Measurements from ENCODE around the gene IFNLR1.
A peak's percentile ranks its signal among the peaks of the same experiment; 100 is the strongest.

The IFNLR1 gene

GRCh38 chr1:24206083-24206464 is 19.0 kb upstream of the IFNLR1 start:
- H3K4me3 ChIP-seq (ENCODE audit: low read depth, low read length) = no peak overlapping the region
- no peak for DNase-seq (ENCODE audit: low read depth)
- TF ChIP-seq, protein P1, sequence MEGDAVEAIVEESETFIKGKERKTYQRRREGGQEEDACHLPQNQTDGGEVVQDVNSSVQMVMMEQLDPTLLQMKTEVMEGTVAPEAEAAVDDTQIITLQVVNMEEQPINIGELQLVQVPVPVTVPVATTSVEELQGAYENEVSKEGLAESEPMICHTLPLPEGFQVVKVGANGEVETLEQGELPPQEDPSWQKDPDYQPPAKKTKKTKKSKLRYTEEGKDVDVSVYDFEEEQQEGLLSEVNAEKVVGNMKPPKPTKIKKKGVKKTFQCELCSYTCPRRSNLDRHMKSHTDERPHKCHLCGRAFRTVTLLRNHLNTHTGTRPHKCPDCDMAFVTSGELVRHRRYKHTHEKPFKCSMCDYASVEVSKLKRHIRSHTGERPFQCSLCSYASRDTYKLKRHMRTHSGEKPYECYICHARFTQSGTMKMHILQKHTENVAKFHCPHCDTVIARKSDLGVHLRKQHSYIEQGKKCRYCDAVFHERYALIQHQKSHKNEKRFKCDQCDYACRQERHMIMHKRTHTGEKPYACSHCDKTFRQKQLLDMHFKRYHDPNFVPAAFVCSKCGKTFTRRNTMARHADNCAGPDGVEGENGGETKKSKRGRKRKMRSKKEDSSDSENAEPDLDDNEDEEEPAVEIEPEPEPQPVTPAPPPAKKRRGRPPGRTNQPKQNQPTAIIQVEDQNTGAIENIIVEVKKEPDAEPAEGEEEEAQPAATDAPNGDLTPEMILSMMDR (IDR thresholded peaks at IDR 0.05; ENCODE audit: insufficient read depth, low read depth, low read length, missing control alignments) = no peak

DNA sequence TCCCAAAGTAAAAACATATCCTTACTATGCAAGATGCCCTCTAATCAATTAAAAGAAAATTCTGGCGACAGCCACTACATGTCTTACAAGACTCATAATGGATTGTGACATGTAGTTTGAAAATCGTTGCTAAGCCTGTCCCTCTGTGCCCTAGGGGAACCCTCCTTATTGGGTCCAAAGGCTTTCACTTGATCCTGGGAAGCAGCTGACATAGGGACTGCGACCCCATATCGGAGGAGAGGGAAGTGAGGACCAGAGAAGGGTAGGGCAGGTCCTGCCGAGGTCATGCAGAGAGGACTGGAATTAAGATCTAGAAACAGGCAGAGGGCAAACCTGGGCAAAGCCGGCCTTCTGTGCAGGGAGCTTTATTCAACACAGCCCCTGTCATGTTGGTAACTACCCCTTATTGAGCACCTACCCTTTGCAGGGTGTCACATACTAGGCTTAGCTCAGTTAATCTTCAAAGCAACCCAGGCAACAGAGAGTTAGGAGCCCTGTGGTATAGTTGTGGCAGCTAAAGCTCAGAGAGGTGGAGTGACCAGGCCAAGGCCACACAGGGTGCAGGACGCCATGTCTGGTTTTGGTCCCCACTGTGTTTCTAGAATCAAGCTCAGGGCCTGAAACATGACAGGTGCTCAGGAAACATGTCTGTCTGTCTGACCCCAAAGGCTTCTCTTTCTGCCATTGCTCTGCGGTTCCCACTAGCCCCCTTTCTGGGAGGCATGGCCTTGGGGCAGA is 18.4 kb upstream of the IFNLR1 start:
- TF ChIP-seq, protein P1 (IDR thresholded peaks at IDR 0.05; ENCODE audit: insufficient read depth, low read depth, low read length, missing control alignments) = no peak
- no peak overlapping the region for H3K4me3 ChIP-seq (ENCODE audit: low read depth, low read length)
- no peak for DNase-seq (ENCODE audit: low read depth)

GRCh38 chr1:24204116-24204515 is 17.0 kb upstream of the IFNLR1 start:
- DNase-seq (ENCODE audit: low read depth) = no peak
- TF ChIP-seq, protein P1 (IDR thresholded peaks at IDR 0.05; ENCODE audit: insufficient read depth, low read depth, low read length, missing control alignments) = no peak
- no peak overlapping the region for H3K4me3 ChIP-seq (ENCODE audit: low read depth, low read length)

- TF ChIP-seq, protein P1 (IDR thresholded peaks at IDR 0.05; ENCODE audit: insufficient read depth, low read depth, low read length, missing control alignments) = no peak
- peak; percentile 87 for DNase-seq (ENCODE audit: low read depth)
- no peak overlapping the region for H3K4me3 ChIP-seq (ENCODE audit: low read depth, low read length)
These were observed 16.3 kb upstream of the IFNLR1 start for GRCh38 chr1:24203404-24203803.

DNA sequence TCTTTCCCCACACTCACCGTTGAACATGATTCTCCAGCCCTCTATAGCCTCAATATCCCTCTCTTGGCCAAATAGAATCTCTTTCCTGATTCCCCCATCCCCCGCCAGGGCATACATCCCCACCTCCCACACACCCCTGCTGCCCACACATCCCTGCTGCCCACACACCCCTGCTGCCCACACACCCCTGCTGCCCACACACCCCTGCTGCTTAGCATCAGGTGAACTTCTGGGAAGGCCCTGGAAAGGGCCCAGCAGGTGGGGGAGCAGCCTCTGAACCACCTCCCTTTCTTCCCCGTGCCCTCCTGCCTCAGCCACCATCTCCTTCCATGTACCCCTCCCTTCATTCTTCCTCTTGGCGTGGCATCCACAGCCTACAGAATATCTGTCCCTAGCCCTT is 15.9 kb upstream of the IFNLR1 start:
- TF ChIP-seq, protein P1 (IDR thresholded peaks at IDR 0.05; ENCODE audit: insufficient read depth, low read depth, low read length, missing control alignments) = no peak
- H3K4me3 ChIP-seq (ENCODE audit: low read depth, low read length) = no peak overlapping the region
- DNase-seq (ENCODE audit: low read depth) = no peak

GRCh38 chr1:24202556-24202955 is 15.5 kb upstream of the IFNLR1 start:
- TF ChIP-seq, protein P1 (IDR thresholded peaks at IDR 0.05; ENCODE audit: insufficient read depth, low read depth, low read length, missing control alignments) = no peak
- no peak overlapping the region for H3K4me3 ChIP-seq (ENCODE audit: low read depth, low read length)
- DNase-seq (ENCODE audit: low read depth) = no peak

DNA sequence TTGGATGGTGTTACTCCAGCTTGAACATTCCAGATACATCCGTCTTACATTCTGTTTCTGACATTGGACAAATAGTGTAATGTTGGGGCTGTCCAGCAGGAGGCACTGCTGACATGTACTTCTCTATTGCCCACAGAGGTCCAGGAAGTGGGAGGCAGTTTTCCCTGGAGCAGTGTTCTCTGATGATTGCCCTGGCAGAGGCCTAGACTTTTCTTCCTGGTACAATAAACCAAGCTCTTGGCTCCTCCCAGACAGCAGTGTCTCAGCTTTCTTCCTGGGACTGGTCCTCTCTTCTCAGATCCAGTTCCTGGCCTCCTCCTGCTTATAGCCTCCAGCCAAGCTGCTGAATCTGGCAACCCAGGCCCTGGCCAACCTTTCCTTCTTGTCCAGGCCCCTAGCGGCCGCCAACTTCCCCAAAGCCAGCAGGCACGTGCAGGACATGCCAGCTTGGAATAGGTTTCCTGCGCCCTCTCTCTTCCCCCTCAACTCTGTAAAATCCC is 14.9 kb upstream of the IFNLR1 start:
- peak; percentile 78 for DNase-seq (ENCODE audit: low read depth)
- TF ChIP-seq, protein P1 (IDR thresholded peaks at IDR 0.05; ENCODE audit: insufficient read depth, low read depth, low read length, missing control alignments) = peak; percentile 82
- H3K4me3 ChIP-seq (ENCODE audit: low read depth, low read length) = no peak overlapping the region
